Left kidney (tissue), 2 donors: ENCODE data around the gene WDR48. TPM values are rescaled to one million over a fixed set of nuclear protein-coding genes. Genes with fewer than 3 reads are reported as not detected.

ENCODE experiments used
- DNase-seq: peaks from one replicate; pipeline ENCODE4 v3.0.0-alpha.2; 2013
- polyA plus RNA-seq: library from polyadenylated mRNA; unstranded; fragments of 120-200 nt; gene quantifications from one replicate; pipeline ENCODE4 v1.2.1, GENCODE V29; 2013; ENCODE audit not compliant: insufficient read length

Gene WDR48
- polyA plus RNA-seq, 1 donor, result 117 TPM

DNA sequence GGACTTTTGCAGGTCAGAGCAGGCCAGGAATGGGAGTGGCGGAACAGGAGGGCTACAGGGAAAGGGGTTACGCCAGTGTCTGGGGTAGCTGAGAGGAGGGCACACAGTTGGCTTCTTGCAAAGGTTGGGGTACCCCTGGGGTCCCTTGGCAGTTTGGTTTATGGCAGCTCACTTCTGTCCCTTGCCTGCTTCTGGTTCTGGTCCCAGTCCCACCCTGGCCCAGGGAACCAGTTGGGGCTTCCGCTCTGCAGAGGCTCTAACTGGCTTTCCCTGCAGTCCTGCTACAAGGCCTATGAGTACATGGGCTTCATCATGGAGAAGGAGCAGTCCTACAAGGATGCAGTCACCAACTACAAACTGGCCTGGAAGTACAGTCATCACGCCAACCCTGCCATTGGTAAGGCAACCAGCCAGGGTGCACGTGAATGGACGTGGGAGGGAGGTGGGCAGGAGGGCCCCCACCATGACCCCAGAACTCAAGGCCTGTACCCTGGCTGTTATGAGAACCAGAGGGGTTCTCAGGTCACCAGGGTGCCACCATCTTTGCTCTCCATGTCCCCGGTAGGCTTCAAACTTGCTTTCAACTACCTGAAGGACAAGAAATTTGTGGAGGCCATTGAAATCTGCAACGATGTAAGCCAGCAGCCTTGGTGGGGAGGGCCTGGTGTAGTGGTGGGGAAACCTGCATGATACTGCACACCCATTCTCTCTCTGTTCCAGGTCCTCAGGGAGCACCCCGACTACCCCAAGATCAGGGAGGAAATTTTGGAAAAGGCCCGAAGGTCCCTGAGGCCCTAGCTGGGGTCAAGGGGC lies 86.4 kb downstream of the WDR48 start:
- DNase-seq, result no peak

- no peak for DNase-seq
Observed at GRCh38 chr3:39138804-39139415, 87.1 kb downstream of the WDR48 start.

GRCh38 chr3:39139442-39139841 lies 87.6 kb downstream of the WDR48 start:
- no peak for DNase-seq

DNA sequence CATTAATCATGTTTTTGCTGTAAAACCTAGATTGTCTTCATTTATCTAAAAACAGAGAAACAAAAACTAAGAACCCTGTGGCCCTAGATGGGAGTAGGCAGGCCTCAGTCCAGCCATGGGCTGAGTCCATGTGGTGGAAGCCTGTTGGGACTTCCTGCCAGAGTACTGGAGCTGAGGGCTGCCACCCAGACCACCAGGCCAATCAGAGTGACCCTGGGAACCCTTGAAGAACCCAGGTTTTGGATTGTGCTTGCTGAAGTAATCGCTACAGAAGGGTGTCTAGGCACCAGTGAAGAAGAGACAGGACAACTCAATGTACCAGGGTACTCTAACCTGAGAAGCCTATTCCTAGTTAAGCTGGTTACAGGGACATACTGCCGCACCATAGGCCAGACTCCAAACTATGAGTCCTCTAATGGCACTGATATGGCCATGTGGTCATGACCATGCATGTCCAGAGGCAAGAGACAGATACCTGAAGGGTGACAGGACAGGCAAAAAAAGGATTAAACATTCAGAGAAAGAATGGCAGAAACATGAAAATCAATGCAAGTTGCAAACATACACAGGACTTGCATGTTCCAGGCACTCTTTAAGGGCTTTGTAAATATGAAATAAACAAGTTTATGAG lies 88.6 kb downstream of the WDR48 start:
- no peak for DNase-seq

DNA sequence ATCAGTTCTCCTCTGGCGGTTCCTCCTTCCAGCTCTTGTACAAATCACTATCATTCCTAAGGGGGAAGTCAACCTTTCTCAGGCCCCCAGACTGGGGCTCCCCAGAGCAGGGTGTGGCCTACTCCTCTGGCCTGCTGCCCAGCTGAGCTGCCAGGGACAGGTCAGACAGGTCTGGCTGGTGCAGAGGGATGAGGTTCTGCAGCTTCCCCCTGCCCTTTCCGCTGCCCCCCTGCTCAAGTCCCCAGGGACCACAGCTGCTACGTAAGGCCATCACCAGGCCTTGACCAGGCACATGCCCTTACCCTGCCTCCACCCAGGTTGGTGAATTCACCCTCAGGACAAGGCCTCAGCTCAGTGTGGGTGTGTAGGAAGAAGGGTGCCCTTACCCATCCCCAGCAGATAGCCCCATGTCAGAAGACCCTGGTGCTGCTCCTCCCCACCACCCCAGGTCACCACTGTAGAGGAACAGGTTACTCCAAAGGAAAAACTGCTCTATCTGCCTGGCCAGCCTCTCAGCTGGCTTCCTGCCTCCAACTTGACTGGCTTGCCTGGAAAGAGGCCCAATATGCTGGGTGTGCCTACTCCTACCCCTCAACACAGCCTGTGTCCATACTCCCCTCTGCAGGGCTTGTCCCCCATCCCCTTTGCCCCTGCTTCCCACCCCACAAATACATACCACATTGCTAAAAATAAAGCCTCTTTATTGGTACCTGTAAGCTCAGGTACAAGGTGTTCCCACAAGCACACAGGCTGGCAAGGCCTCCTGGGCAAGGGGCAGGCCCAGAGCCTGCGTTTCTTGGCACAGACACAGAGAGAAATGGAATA lies 89.6 kb downstream of the WDR48 start:
- DNase-seq, result no peak

DNA sequence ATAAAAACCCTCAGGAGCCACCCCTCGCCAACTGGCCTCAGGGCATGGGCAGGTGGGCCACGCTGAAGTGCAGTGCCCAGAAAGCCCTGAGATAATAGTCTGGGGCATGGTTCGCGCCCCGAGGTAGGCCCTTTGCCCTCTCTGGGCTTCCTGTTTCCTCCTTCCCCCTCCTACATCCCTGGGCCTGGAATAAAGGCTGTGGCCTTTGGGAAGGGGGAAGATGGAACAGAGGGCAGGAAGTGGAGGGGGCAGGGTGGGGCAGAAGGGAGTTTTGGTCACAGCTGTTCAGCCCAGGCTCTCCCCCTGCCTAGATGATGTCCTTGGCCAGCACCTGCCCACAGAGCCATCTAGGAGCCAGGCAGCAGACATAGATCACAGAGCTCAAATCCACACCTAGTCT lies 90.3 kb downstream of the WDR48 start:
- no peak for DNase-seq

DNA sequence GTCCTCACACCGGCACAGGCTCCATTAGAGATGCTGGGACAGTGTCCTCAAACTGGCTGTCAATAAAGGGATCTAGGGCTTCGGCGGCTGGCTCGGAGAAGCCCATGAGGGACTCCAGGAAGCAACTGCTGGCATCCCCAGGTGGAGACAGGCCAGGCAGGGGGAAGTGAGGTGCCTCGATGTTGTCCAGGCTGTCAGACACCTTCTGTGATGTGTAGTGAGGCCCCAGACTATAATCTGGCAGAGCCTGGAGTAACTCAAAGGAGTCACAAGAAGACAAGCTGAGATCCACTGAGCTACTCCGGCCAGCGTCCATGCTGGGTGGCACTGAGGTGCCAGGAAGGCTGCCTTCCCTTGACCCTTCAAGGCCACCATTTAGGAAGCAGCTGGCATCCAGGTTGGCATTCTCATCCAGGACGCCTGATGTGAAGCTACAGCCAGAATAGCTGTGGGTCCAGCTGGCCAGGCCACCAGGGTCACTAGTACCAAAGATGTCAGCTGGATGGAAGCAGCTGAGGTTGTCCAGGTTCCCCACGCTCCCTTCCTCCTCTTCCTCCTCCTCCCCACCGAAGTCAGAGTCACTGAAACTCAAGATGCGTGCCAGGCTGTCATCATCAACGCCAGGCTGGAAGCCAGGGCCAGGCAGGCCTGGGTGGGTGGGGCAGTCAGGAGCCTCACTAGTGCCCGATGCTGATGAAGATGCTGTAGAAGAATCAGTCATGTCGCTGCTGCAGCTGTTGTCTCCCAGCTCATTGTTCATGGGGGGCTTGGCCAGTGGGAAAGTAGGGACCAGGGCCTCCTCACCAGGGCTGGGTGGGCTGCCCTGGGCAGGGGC lies 91.5 kb downstream of the WDR48 start:
- no peak for DNase-seq

DNA sequence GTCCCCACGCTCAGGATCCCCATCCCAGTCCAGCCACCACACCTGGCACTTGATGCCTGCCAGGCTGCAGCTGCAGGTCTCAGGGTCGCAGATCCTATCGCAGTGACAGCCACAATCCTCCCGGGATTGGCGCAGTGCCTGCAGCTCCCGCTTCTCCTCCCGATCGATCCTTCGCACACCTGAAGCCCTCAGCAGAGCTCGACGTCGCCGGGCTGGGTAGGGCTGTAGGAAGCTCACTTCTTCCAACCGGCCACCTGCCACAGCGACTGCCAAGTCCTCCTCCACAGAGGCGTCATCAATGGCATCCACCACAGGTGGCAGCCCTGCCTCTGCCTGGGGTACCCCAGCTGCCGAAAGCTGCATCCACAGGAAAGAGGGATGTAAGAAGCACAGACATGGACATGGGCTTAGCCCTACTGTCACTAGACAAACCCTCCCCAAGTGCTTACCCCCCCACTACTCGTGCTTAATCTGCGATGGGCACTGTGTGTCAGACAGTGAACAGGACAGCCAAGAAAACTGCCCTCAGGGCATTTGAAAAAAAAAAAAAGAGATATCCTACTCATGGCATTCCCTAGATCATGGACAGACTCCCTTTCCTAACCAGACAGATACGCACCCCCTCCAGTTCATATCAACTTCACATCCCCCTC lies 92.4 kb downstream of the WDR48 start:
- DNase-seq, result no peak

- no peak for DNase-seq
Observed at GRCh38 chr3:39144748-39145380, 93.0 kb downstream of the WDR48 start.

DNA sequence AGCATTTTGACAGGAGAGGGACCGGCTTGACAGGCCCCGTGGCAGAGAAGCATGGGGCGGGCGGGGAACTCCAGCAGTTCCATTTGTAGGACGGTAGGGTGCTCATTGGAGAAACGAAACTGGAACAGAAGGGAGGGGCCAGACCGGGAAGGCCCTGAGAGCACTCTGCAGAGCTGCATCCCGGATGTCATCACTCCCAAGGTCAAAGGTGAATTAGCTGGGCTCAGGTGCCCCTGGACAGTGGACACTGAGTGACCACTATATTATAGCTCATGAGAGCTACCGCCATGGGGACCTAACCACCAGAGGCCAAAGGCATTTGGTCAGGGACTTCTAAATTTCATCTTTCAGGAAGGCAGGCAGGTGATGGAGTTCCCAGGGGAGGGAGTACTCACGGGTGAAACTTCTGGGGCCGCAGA lies 94.3 kb downstream of the WDR48 start:
- DNase-seq, result no peak

Other genes with a start within 250 kb of the WDR48 start
- not detected for gene SCN10A, start 235.8 kb upstream of the WDR48 start, polyA plus RNA-seq
- 1.8 TPM for gene SCN11A, start 72 bp upstream of the WDR48 start, polyA plus RNA-seq
- 70.2 TPM for gene GORASP1, start 55.6 kb downstream of the WDR48 start, polyA plus RNA-seq
- 16.2 TPM for gene TTC21A, start 55.7 kb downstream of the WDR48 start, polyA plus RNA-seq
- gene CSRNP1, start 101.6 kb downstream of the WDR48 start, polyA plus RNA-seq, result 7.8 TPM
- gene XIRP1, start 140.6 kb downstream of the WDR48 start, polyA plus RNA-seq, result 0.25 TPM
- gene CX3CR1, start 228.0 kb downstream of the WDR48 start, polyA plus RNA-seq, result 4.7 TPM